ENCODE results near the gene APLP2. TPM values are rescaled to one million over a fixed set of nuclear protein-coding genes. Genes with fewer than 3 reads are reported as not detected.
A peak's percentile ranks its signal among the peaks of the same experiment; 100 is the strongest.

The APLP2 gene
- total and polyA plus RNA-seq, 9 of the 15 experiments (the other 6 are each of a cell fraction or from before 2014, with no cell fraction given), result 17.4 to 164 (median 118) TPM

DNA sequence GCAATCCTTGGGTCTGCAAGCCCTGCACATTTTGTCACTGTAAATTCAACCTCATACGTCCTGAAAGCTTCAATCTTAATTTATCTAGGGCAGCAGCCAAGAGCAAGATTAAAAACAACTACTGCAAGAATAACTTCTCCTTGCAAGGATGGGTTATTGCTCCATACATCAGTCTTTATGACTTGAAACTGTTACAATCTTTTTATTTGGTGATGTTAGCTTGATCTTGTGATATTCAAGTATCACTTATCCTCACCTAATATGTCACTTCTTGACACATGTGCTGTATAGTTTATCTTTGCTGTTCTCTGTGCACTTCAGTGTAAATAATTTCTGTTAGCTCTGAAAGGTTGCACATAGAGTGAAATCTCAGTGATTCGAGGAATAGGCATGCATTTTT is 14.7 kb upstream of the APLP2 start (continued):
- TF ChIP-seq, protein P1, sequence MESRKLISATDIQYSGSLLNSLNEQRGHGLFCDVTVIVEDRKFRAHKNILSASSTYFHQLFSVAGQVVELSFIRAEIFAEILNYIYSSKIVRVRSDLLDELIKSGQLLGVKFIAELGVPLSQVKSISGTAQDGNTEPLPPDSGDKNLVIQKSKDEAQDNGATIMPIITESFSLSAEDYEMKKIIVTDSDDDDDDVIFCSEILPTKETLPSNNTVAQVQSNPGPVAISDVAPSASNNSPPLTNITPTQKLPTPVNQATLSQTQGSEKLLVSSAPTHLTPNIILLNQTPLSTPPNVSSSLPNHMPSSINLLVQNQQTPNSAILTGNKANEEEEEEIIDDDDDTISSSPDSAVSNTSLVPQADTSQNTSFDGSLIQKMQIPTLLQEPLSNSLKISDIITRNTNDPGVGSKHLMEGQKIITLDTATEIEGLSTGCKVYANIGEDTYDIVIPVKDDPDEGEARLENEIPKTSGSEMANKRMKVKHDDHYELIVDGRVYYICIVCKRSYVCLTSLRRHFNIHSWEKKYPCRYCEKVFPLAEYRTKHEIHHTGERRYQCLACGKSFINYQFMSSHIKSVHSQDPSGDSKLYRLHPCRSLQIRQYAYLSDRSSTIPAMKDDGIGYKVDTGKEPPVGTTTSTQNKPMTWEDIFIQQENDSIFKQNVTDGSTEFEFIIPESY (CRISPR knock-in tag; IDR thresholded peaks at IDR 0.05), result no peak
- TF ChIP-seq EGR1 (conservative IDR thresholded peaks at IDR 0.05), result no peak
- TF ChIP-seq RBM17 (IDR thresholded peaks at IDR 0.05; ENCODE audit: borderline replicate concordance, low read depth, low read length), result no peak

DNA sequence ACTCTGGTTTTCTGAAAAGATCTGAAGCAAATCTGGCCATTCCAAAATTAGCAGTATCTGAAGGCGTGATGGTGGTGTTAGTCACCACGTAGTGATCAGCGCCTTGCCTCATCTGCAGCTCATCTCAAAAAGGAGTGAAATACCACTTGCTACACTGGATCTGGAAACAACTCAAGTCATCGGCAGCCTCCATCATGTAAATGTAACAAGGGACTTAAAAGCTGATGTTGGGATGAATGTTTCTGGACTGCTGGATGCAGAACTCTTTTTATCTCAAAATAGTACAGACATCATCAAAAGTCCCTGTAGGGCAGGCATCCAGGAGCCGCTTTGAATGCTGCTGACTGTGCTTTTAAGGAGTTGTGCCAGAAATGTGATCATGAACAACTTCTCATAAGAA is 14.1 kb upstream of the APLP2 start:
- Histone ChIP-seq H3K27me3 (ENCODE audit: control insufficient read depth in 2 of 2, insufficient read depth in 2 of 2, low read length in 2 of 2) (peaks cover 18 to 22% of the 10 kb centered on the region in 2 experiments), H3K36me3 (ENCODE audit: control insufficient read depth, insufficient read depth, low read length) (no peaks in the 10 kb centered on the region), H3K9ac (ENCODE audit: insufficient read depth in 1 of 2, low read depth in 2 of 2, low read length in 2 of 2) (no peak overlapping the region), H4K20me1 (replicated peaks; ENCODE audit: control insufficient read depth, insufficient read depth, low read length) (no peaks in the 10 kb centered on the region), H3K9me3 (replicated peaks; ENCODE audit: control insufficient read depth, insufficient read depth, low read depth, low read length) (no peaks in the 10 kb centered on the region), H3K27ac (ENCODE audit: extremely low read depth, low read depth, low read length) (no peak overlapping the region), H3K9me1 (ENCODE audit: control insufficient read depth, insufficient read depth, low read length) (no peaks in the 10 kb centered on the region), H3K4me3 (no peak overlapping the region), H3K79me2 (ENCODE audit: control insufficient read depth, insufficient read depth, low read length) (no peaks in the 10 kb centered on the region), H3K4me1 (replicated peaks in 1 of 2; ENCODE audit: control insufficient read depth in 2 of 2, insufficient read depth in 2 of 2, low read length in 2 of 2) (no peaks in the 10 kb centered on the region), H2AFZ (ENCODE audit: low read depth, low read length) (no peak overlapping the region), H3K4me2 (ENCODE audit: insufficient read depth, low read length) (no peak overlapping the region)
- WGBS (ENCODE audit: insufficient coverage, low coverage, missing lambda C conversion rate), result 1% methylated on average over 5 of the region's 5 CpGs
- POLR2A ChIA-PET, result interaction anchor here (1.4 to 3.0 kb wide), 2 partner anchors 9 to 15 kb away, joined by 3 to 11 read pairs; partner anchors contain the start of gene APLP2
- CTCF ChIA-PET (ENCODE audit: low intra/inter-chr PET ratio), result no interaction called here
- no TSS peak for BruUV-seq (replicated peaks)
- in situ Hi-C loops (cut with MboI), result no loop called here
- FAIRE-seq (no peak), DNase-seq (ENCODE audit: extremely low read depth in 1 of 4, low spot score in 3 of 4) (no peak), ATAC-seq (peak; percentile 38; the same call in 1 of the 3 replicates)
- intact Hi-C loops (cut with micrococcal nuclease), result no loop called here
- TF ChIP-seq PTTG1 (tag; IDR thresholded peaks at IDR 0.05; ENCODE audit: low read depth) (no peak), PTBP1 (IDR thresholded peaks at IDR 0.05; ENCODE audit: low read depth, low read length) (no peak), U2AF2 (optimal IDR thresholded peaks at IDR 0.05; ENCODE audit: low read depth, low read length) (no peak), RNF2 (IDR thresholded peaks at IDR 0.05) (0 out of 2 replicates have a peak, but pooled peaks have one; percentile 21), CBFA2T2 (conservative IDR thresholded peaks at IDR 0.05) (no peak), ZNF696 (CRISPR knock-in tag; conservative IDR thresholded peaks at IDR 0.05) (no peak), ARID1B (IDR thresholded peaks at IDR 0.05) (no peak), ZFPM2 (CRISPR knock-in tag; IDR thresholded peaks at IDR 0.05) (no peak), C11orf30 (IDR thresholded peaks at IDR 0.05; ENCODE audit: low read depth) (0 out of 2 replicates have a peak, but pooled peaks have one; percentile 15), MAFG (tag; conservative IDR thresholded peaks at IDR 0.05) (0 out of 2 replicates have a peak, but pooled peaks have one; percentile 7), SRF (CRISPR knock-in tag; IDR thresholded peaks at IDR 0.05) (no peak), EGR1 (conservative IDR thresholded peaks at IDR 0.05) (no peak), POU5F1 (IDR thresholded peaks at IDR 0.05; ENCODE audit: borderline replicate concordance, low read depth, low read length, partially characterized antibody) (no peak), ZNF184 (CRISPR knock-in tag; IDR thresholded peaks at IDR 0.05) (no peak), NFE2 (IDR thresholded peaks at IDR 0.05; ENCODE audit: low read depth) (no peak), GATAD2A (IDR thresholded peaks at IDR 0.05) (no peak)
- TF ChIP-seq, protein P2, sequence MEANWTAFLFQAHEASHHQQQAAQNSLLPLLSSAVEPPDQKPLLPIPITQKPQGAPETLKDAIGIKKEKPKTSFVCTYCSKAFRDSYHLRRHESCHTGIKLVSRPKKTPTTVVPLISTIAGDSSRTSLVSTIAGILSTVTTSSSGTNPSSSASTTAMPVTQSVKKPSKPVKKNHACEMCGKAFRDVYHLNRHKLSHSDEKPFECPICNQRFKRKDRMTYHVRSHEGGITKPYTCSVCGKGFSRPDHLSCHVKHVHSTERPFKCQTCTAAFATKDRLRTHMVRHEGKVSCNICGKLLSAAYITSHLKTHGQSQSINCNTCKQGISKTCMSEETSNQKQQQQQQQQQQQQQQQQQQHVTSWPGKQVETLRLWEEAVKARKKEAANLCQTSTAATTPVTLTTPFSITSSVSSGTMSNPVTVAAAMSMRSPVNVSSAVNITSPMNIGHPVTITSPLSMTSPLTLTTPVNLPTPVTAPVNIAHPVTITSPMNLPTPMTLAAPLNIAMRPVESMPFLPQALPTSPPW (CRISPR knock-in tag; IDR thresholded peaks at IDR 0.05), result no peak
- TF ChIP-seq, protein P3, sequence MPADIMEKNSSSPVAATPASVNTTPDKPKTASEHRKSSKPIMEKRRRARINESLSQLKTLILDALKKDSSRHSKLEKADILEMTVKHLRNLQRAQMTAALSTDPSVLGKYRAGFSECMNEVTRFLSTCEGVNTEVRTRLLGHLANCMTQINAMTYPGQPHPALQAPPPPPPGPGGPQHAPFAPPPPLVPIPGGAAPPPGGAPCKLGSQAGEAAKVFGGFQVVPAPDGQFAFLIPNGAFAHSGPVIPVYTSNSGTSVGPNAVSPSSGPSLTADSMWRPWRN (IDR thresholded peaks at IDR 0.05; ENCODE audit: low read depth), result no peak
